IMR-90 (cell line): Measurements from ENCODE around the gene WHRN. TPM values are rescaled to one million over a fixed set of nuclear protein-coding genes. Genes with fewer than 3 reads are reported as not detected.

ENCODE experiments used
- ATAC-seq: fragments of 200-7000 bp; cut with Tn5 transposase; 2 replicates; pipeline ENCODE4 v1.9.1; 2020; ENCODE audit warnings: low read depth, mild to moderate bottlenecking, moderate library complexity
- BruUV-seq: library from RNA; stranded (reverse); fragments of 400-500 nt; replicated peaks from 2 replicates; lab custom pipeline; 2021; lab: Mats Ljungman, UMichigan
- CTCF ChIA-PET: fragments of 300-600 bp; formaldehyde crosslinking; extraction: SDS; loops from one replicate; lab custom pipeline; 2021; ENCODE audit warnings: antibody characterized with exemption; lab: Yijun Ruan, JAX
- POLR2A ChIA-PET: fragments of 300-600 bp; sonication (Branson Sonifier 250); formaldehyde crosslinking; loops from one replicate; lab custom pipeline; 2022; ENCODE audit warnings: antibody characterized with exemption; ENCODE audit not compliant: unreplicated experiment; lab: Charles Lee
- DNase-seq: peaks from one replicate; pipeline ENCODE4 v3.0.0; 2013
- H2AFZ ChIP-seq: replicated peaks from 2 replicates; pipeline ENCODE3; 2013; ENCODE audit warnings: low read length, mild to moderate bottlenecking; ENCODE audit not compliant: poor library complexity
- H2AK5ac ChIP-seq: 2 replicates; pipeline ENCODE4 v1.6.1; 2013; ENCODE audit warnings: low read depth, low read length, inconsistent platforms
- H2AK9ac ChIP-seq: replicated peaks from 2 replicates; pipeline ENCODE3; 2013; ENCODE audit warnings: mild to moderate bottlenecking, low read depth, low read length, moderate library complexity; ENCODE audit not compliant: poor library complexity
- H2BK120ac ChIP-seq: 2 replicates; pipeline ENCODE4 v1.6.1; 2013; ENCODE audit warnings: low read depth, low read length, inconsistent platforms
- H2BK15ac ChIP-seq: 3 replicates; pipeline ENCODE4 v1.6.1; 2013; ENCODE audit warnings: low read depth, low read length, inconsistent platforms
- H2BK20ac ChIP-seq: 2 replicates; pipeline ENCODE4 v1.6.1; 2013; ENCODE audit warnings: low read depth, mild to moderate bottlenecking, inconsistent platforms, low read length, moderate library complexity
- H2BK5ac ChIP-seq: 2 replicates; pipeline ENCODE4 v1.6.1; 2013; ENCODE audit warnings: mild to moderate bottlenecking, low read depth, low read length, inconsistent platforms; ENCODE audit not compliant: poor library complexity, severe bottlenecking
- H3K14ac ChIP-seq: replicated peaks from 2 replicates; pipeline ENCODE4 v1.6.1; 2013; ENCODE audit warnings: low read depth, low read length, inconsistent platforms
- H3K18ac ChIP-seq: 2 replicates; pipeline ENCODE4 v1.6.1; 2013; ENCODE audit warnings: low read depth, low read length, control low read depth
- H3K23ac ChIP-seq: 2 replicates; pipeline ENCODE4 v1.6.1; 2013; ENCODE audit warnings: low read depth, low read length, inconsistent platforms
- H3K27ac ChIP-seq: 2 replicates; pipeline ENCODE4 v1.5.1; 2013; ENCODE audit warnings: mild to moderate bottlenecking, control low read depth, low read length; ENCODE audit not compliant: insufficient read depth
- H3K27me3 ChIP-seq: 2 replicates; pipeline ENCODE4 v1.6.1; 2013; ENCODE audit warnings: low read length; ENCODE audit not compliant: control insufficient read depth, insufficient read depth
- H3K36me3 ChIP-seq: 2 replicates; pipeline ENCODE4 v1.6.1; 2013; ENCODE audit warnings: low read length, mixed read lengths; ENCODE audit not compliant: control insufficient read depth, insufficient read depth
- H3K4ac ChIP-seq: 2 replicates; pipeline ENCODE4 v1.6.1; 2013; ENCODE audit warnings: low read depth, low read length, inconsistent platforms
- H3K4me1 ChIP-seq: 2 replicates; pipeline ENCODE4 v1.6.1; 2013; ENCODE audit warnings: low read length, mixed read lengths; ENCODE audit not compliant: control insufficient read depth, insufficient read depth
- H3K4me2 ChIP-seq: 2 replicates; pipeline ENCODE4 v1.6.1; 2013; ENCODE audit warnings: low read depth, mild to moderate bottlenecking, control low read depth, low read length, moderate library complexity
- H3K4me3 ChIP-seq: 2 replicates; pipeline ENCODE4 v1.5.1; 2013; ENCODE audit warnings: low read depth, mild to moderate bottlenecking, control low read depth, low read length, moderate library complexity; ENCODE audit not compliant: insufficient read depth
- H3K56ac ChIP-seq: 2 replicates; pipeline ENCODE4 v1.6.1; 2013; ENCODE audit warnings: low read length, inconsistent platforms; ENCODE audit not compliant: insufficient read depth; ENCODE audit errors: extremely low read depth
- H3K79me1 ChIP-seq, 2 experiments: 2 replicates each; pipeline ENCODE4 v1.6.1; 2013; ENCODE audit warnings: low read length in 2 of 2, inconsistent platforms in 1 of 2, low read depth in 1 of 2
- H3K9ac ChIP-seq: 2 replicates; pipeline ENCODE4 v1.6.1; 2013; ENCODE audit warnings: low read depth, low read length, control low read depth
- H3K9me1 ChIP-seq: 2 replicates; pipeline ENCODE4 v1.6.1; 2013; ENCODE audit warnings: low read length, inconsistent platforms; ENCODE audit not compliant: insufficient read depth
- H3K9me3 ChIP-seq: 2 replicates; pipeline ENCODE4 v1.6.1; 2013; ENCODE audit warnings: low read length; ENCODE audit not compliant: control insufficient read depth, insufficient read depth
- H4K20me1 ChIP-seq: 2 replicates; pipeline ENCODE4 v1.6.1; 2013; ENCODE audit warnings: low read length, inconsistent platforms; ENCODE audit not compliant: insufficient read depth
- H4K5ac ChIP-seq: 2 replicates; pipeline ENCODE4 v1.6.1; 2013; ENCODE audit warnings: mild to moderate bottlenecking, low read depth, low read length, control low read depth
- H4K8ac ChIP-seq, 2 experiments: 2 replicates each; pipeline ENCODE4 v1.6.1; 2013; ENCODE audit warnings: low read depth in 2 of 2, low read length in 2 of 2, control low read depth in 1 of 2, inconsistent platforms in 1 of 2
- H4K91ac ChIP-seq: 2 replicates; pipeline ENCODE4 v1.6.1; 2013; ENCODE audit warnings: low read depth, low read length, inconsistent platforms; ENCODE audit not compliant: insufficient read depth
- BHLHE40 ChIP-seq: fragments of 150-350 bp; IDR thresholded peaks from 2 replicates; pipeline ENCODE4 v1.6.1; 2016; ENCODE audit warnings: mild to moderate bottlenecking, low read depth, low read length
- CEBPB ChIP-seq: IDR thresholded peaks from 2 replicates; pipeline ENCODE4 v1.6.1; 2012; ENCODE audit warnings: low read depth, low read length, improper control_type of control experiment
- CTCF ChIP-seq: conservative IDR thresholded peaks from 2 replicates; pipeline ENCODE4 v1.5.1; 2012; ENCODE audit warnings: mild to moderate bottlenecking, low read depth, low read length, improper control_type of control experiment
- FOS ChIP-seq: fragments of 150-350 bp; IDR thresholded peaks from 2 replicates; pipeline ENCODE4 v1.6.1; 2016; ENCODE audit warnings: low read depth, low read length
- MAFK ChIP-seq: IDR thresholded peaks from 2 replicates; pipeline ENCODE4 v1.6.1; 2012; ENCODE audit warnings: low read depth, low read length, improper control_type of control experiment
- MAZ ChIP-seq: IDR thresholded peaks from 2 replicates; pipeline ENCODE4 v1.6.1; 2012; ENCODE audit warnings: low read depth, mild to moderate bottlenecking, low read length, improper control_type of control experiment, moderate library complexity, borderline replicate concordance
- MXI1 ChIP-seq: IDR thresholded peaks from 2 replicates; pipeline ENCODE4 v1.6.1; 2012; ENCODE audit warnings: low read depth, mild to moderate bottlenecking, low read length, moderate library complexity, borderline replicate concordance
- NFE2L2 ChIP-seq: fragments of 150-350 bp; IDR thresholded peaks from 2 replicates; pipeline ENCODE4 v1.6.1; 2016; ENCODE audit warnings: low read depth, mild to moderate bottlenecking, low read length
- POLR2A ChIP-seq: IDR thresholded peaks from 2 replicates; pipeline ENCODE4 v1.6.1; 2012; ENCODE audit warnings: mild to moderate bottlenecking, low read depth, low read length
- RAD21 ChIP-seq: IDR thresholded peaks from 2 replicates; pipeline ENCODE4 v1.6.1; 2012; ENCODE audit warnings: low read length, improper control_type of control experiment
- RCOR1 ChIP-seq: IDR thresholded peaks from 2 replicates; pipeline ENCODE4 v1.6.1; 2012; ENCODE audit warnings: mild to moderate bottlenecking, low read length, improper control_type of control experiment; ENCODE audit not compliant: insufficient replicate concordance
- RFX5 ChIP-seq: IDR thresholded peaks from 2 replicates; pipeline ENCODE4 v1.8.0; 2012; ENCODE audit warnings: low read depth, mild to moderate bottlenecking, low read length, moderate library complexity
- SMC3 ChIP-seq: fragments of 150-350 bp; IDR thresholded peaks from 2 replicates; pipeline ENCODE4 v1.6.1; 2016; ENCODE audit warnings: low read depth, mild to moderate bottlenecking, antibody characterized with exemption, low read length, moderate library complexity
- WGBS, 2 experiments: methylation state at CpG; one replicate each; pipeline versions ENCODE4 v1.1.5 to v1.1.7; 2013; ENCODE audit warnings: missing lambda C conversion rate in 2 of 2; ENCODE audit not compliant: insufficient read length in 1 of 2; ENCODE audit errors: extremely low coverage in 2 of 2; 5-methylcytosine and 5-hydroxymethylcytosine counted together
- dilution Hi-C: fragments of 300-500 bp; cut with HindIII; formaldehyde crosslinking; loops from one replicate; pipeline ENCODE4 v1.14.3; 2018; ENCODE audit warnings: low sequenced_read_pairs; ENCODE audit not compliant: unreplicated experiment
- in situ Hi-C: fragments of 300-500 bp; cut with MboI; formaldehyde crosslinking; loops from 3 replicates; pipeline ENCODE4 v1.14.3; 2019; ENCODE audit warnings: low sequenced_read_pairs, inconsistent platforms, mixed read lengths
- intact Hi-C: fragments of 100-400 bp; cut with micrococcal nuclease; formaldehyde crosslinking; loops from 2 replicates; pipeline ENCODE4 v1.10.0; 2022
- polyA plus RNA-seq, 3 experiments: library from polyadenylated mRNA; depleted of rRNA; stranded (reverse); fragments of >200 nt; gene quantifications; 2 replicates each; pipeline ENCODE4 v1.2.3, GENCODE V29; 2012; ENCODE audit warnings: low replicate concordance in 1 of 3
- total RNA-seq: library from RNA; depleted of rRNA; stranded (reverse); fragments of >200 nt; gene quantifications from 2 replicates; pipeline ENCODE4 v1.2.3, GENCODE V29; 2012
- TF ChIP-seq, protein P1 (sequence below): fragments of 150-350 bp; IDR thresholded peaks from 2 replicates; pipeline ENCODE4 v1.6.1; 2017; ENCODE audit warnings: mild to moderate bottlenecking, antibody characterized with exemption, low read length, low read depth
- TF ChIP-seq, protein P2 (sequence below): fragments of 150-350 bp; IDR thresholded peaks from 2 replicates; pipeline ENCODE4 v1.6.1; 2016; ENCODE audit warnings: low read depth, mild to moderate bottlenecking, low read length, moderate library complexity, borderline replicate concordance

The WHRN gene
- total and polyA plus RNA-seq, 2 of the 4 experiments (the other 2 are of a cell fraction) = 0.18 to 2.6 TPM

- WGBS, 2 experiments = 33% methylated on average over 3 of the region's 7 CpGs; no CpG with 5 or more reads in 1 of the 2 experiments
These were observed 2.3 kb downstream of the WHRN start for GRCh38 chr9:114503009-114503408.

More at GRCh38 chr9:114503009-114503408, 2.3 kb downstream of the WHRN start:
- Histone ChIP-seq H3K27me3 (peaks cover 17% of the 10 kb centered on the region), H4K5ac (no peak overlapping the region), H2BK5ac (no peak overlapping the region), H3K4me3 (no peak overlapping the region), H4K91ac (no peak overlapping the region), H3K79me1 (no peaks in the 10 kb centered on the region; a peak in 1 of 4 replicates), H3K23ac (no peak overlapping the region), H3K36me3 (no peaks in the 10 kb centered on the region), H2AK5ac (no peak overlapping the region), H3K27ac (no peak overlapping the region), H4K20me1 (peaks cover 3% of the 10 kb centered on the region; the same call in 1 of the 2 replicates), H2BK120ac (no peak overlapping the region), H2AFZ (no peak overlapping the region), H2BK20ac (no peak overlapping the region), H3K4me2 (peak overlapping the region; percentile 23; the same call in 1 of the 2 replicates), H3K9me1 (peaks cover 5% of the 10 kb centered on the region; the same call in 1 of the 2 replicates), H2AK9ac (no peak overlapping the region), H3K4ac (no peak overlapping the region), H3K56ac (no peak overlapping the region), H2BK15ac (no peak overlapping the region), H4K8ac (no peak overlapping the region), H3K9ac (no peak overlapping the region), H3K4me1 (peaks cover 11% of the 10 kb centered on the region), H3K18ac (no peak overlapping the region), H3K14ac (no peak overlapping the region), H3K9me3 (no peaks in the 10 kb centered on the region)
- no TSS peak for BruUV-seq
- dilution Hi-C loops (no loop called here), in situ Hi-C loops (no loop called here), intact Hi-C loops (loop anchor here (10.0 kb wide), 1 partner anchor 168 kb away; no protein-coding TSS in a partner anchor)
- ChIA-PET CTCF (interaction anchor here (1.1 kb wide), 1 partner anchor 150 kb away, joined by 3 read pairs; no protein-coding TSS in a partner anchor), POLR2A (interaction anchor here (0.6 kb wide), 1 partner anchor 26 kb away, joined by 4 read pairs; no protein-coding TSS in a partner anchor)
- no peak for DNase-seq
- ATAC-seq = no peak
- no peak for TF ChIP-seq CTCF
- no peak for TF ChIP-seq MAFK
- TF ChIP-seq, protein P1, sequence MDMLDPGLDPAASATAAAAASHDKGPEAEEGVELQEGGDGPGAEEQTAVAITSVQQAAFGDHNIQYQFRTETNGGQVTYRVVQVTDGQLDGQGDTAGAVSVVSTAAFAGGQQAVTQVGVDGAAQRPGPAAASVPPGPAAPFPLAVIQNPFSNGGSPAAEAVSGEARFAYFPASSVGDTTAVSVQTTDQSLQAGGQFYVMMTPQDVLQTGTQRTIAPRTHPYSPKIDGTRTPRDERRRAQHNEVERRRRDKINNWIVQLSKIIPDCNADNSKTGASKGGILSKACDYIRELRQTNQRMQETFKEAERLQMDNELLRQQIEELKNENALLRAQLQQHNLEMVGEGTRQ = no peak
- no peak for TF ChIP-seq MXI1
- TF ChIP-seq RCOR1 = no peak
- TF ChIP-seq NFE2L2 = no peak
- TF ChIP-seq CEBPB = no peak
- no peak for TF ChIP-seq FOS
- TF ChIP-seq POLR2A = no peak
- no peak for TF ChIP-seq RFX5
- no peak for TF ChIP-seq SMC3
- TF ChIP-seq RAD21 = no peak
- TF ChIP-seq, protein P2, sequence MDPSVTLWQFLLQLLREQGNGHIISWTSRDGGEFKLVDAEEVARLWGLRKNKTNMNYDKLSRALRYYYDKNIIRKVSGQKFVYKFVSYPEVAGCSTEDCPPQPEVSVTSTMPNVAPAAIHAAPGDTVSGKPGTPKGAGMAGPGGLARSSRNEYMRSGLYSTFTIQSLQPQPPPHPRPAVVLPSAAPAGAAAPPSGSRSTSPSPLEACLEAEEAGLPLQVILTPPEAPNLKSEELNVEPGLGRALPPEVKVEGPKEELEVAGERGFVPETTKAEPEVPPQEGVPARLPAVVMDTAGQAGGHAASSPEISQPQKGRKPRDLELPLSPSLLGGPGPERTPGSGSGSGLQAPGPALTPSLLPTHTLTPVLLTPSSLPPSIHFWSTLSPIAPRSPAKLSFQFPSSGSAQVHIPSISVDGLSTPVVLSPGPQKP = no peak
- no peak for TF ChIP-seq BHLHE40
- TF ChIP-seq MAZ = no peak
